IMR-90 (cell line): Measurements from ENCODE around the gene CSNK1G2. TPM values are rescaled to one million over a fixed set of nuclear protein-coding genes. Genes with fewer than 3 reads are reported as not detected.

Experiments
- ATAC-seq: fragments of 200-7000 bp; cut with Tn5 transposase; 2 replicates; pipeline ENCODE4 v1.9.1; 2020; ENCODE audit warnings: low read depth, mild to moderate bottlenecking, moderate library complexity
- BruUV-seq: library from RNA; stranded (reverse); fragments of 400-500 nt; replicated peaks from 2 replicates; lab custom pipeline; 2021; lab: Mats Ljungman, UMichigan
- CTCF ChIA-PET: fragments of 300-600 bp; formaldehyde crosslinking; extraction: SDS; loops from one replicate; lab custom pipeline; 2021; ENCODE audit warnings: antibody characterized with exemption; lab: Yijun Ruan, JAX
- POLR2A ChIA-PET: fragments of 300-600 bp; sonication (Branson Sonifier 250); formaldehyde crosslinking; loops from one replicate; lab custom pipeline; 2022; ENCODE audit warnings: antibody characterized with exemption; ENCODE audit not compliant: unreplicated experiment; lab: Charles Lee
- DNase-seq: peaks from one replicate; pipeline ENCODE4 v3.0.0; 2013
- H2AFZ ChIP-seq: replicated peaks from 2 replicates; pipeline ENCODE3; 2013; ENCODE audit warnings: low read length, mild to moderate bottlenecking; ENCODE audit not compliant: poor library complexity
- H2AK5ac ChIP-seq: 2 replicates; pipeline ENCODE4 v1.6.1; 2013; ENCODE audit warnings: low read depth, low read length, inconsistent platforms
- H2AK9ac ChIP-seq: replicated peaks from 2 replicates; pipeline ENCODE3; 2013; ENCODE audit warnings: mild to moderate bottlenecking, low read depth, low read length, moderate library complexity; ENCODE audit not compliant: poor library complexity
- H2BK120ac ChIP-seq: 2 replicates; pipeline ENCODE4 v1.6.1; 2013; ENCODE audit warnings: low read depth, low read length, inconsistent platforms
- H2BK15ac ChIP-seq: 3 replicates; pipeline ENCODE4 v1.6.1; 2013; ENCODE audit warnings: low read depth, low read length, inconsistent platforms
- H2BK20ac ChIP-seq: 2 replicates; pipeline ENCODE4 v1.6.1; 2013; ENCODE audit warnings: low read depth, mild to moderate bottlenecking, inconsistent platforms, low read length, moderate library complexity
- H2BK5ac ChIP-seq: 2 replicates; pipeline ENCODE4 v1.6.1; 2013; ENCODE audit warnings: mild to moderate bottlenecking, low read depth, low read length, inconsistent platforms; ENCODE audit not compliant: poor library complexity, severe bottlenecking
- H3K14ac ChIP-seq: replicated peaks from 2 replicates; pipeline ENCODE4 v1.6.1; 2013; ENCODE audit warnings: low read depth, low read length, inconsistent platforms
- H3K18ac ChIP-seq: 2 replicates; pipeline ENCODE4 v1.6.1; 2013; ENCODE audit warnings: low read depth, low read length, control low read depth
- H3K23ac ChIP-seq: 2 replicates; pipeline ENCODE4 v1.6.1; 2013; ENCODE audit warnings: low read depth, low read length, inconsistent platforms
- H3K27ac ChIP-seq: 2 replicates; pipeline ENCODE4 v1.5.1; 2013; ENCODE audit warnings: mild to moderate bottlenecking, control low read depth, low read length; ENCODE audit not compliant: insufficient read depth
- H3K27me3 ChIP-seq: 2 replicates; pipeline ENCODE4 v1.6.1; 2013; ENCODE audit warnings: low read length; ENCODE audit not compliant: control insufficient read depth, insufficient read depth
- H3K36me3 ChIP-seq: 2 replicates; pipeline ENCODE4 v1.6.1; 2013; ENCODE audit warnings: low read length, mixed read lengths; ENCODE audit not compliant: control insufficient read depth, insufficient read depth
- H3K4ac ChIP-seq: 2 replicates; pipeline ENCODE4 v1.6.1; 2013; ENCODE audit warnings: low read depth, low read length, inconsistent platforms
- H3K4me1 ChIP-seq: 2 replicates; pipeline ENCODE4 v1.6.1; 2013; ENCODE audit warnings: low read length, mixed read lengths; ENCODE audit not compliant: control insufficient read depth, insufficient read depth
- H3K4me2 ChIP-seq: 2 replicates; pipeline ENCODE4 v1.6.1; 2013; ENCODE audit warnings: low read depth, mild to moderate bottlenecking, control low read depth, low read length, moderate library complexity
- H3K4me3 ChIP-seq: 2 replicates; pipeline ENCODE4 v1.5.1; 2013; ENCODE audit warnings: low read depth, mild to moderate bottlenecking, control low read depth, low read length, moderate library complexity; ENCODE audit not compliant: insufficient read depth
- H3K56ac ChIP-seq: 2 replicates; pipeline ENCODE4 v1.6.1; 2013; ENCODE audit warnings: low read length, inconsistent platforms; ENCODE audit not compliant: insufficient read depth; ENCODE audit errors: extremely low read depth
- H3K79me1 ChIP-seq, 2 experiments: 2 replicates each; pipeline ENCODE4 v1.6.1; 2013; ENCODE audit warnings: low read length in 2 of 2, inconsistent platforms in 1 of 2, low read depth in 1 of 2
- H3K9ac ChIP-seq: 2 replicates; pipeline ENCODE4 v1.6.1; 2013; ENCODE audit warnings: low read depth, low read length, control low read depth
- H3K9me1 ChIP-seq: 2 replicates; pipeline ENCODE4 v1.6.1; 2013; ENCODE audit warnings: low read length, inconsistent platforms; ENCODE audit not compliant: insufficient read depth
- H3K9me3 ChIP-seq: 2 replicates; pipeline ENCODE4 v1.6.1; 2013; ENCODE audit warnings: low read length; ENCODE audit not compliant: control insufficient read depth, insufficient read depth
- H4K20me1 ChIP-seq: 2 replicates; pipeline ENCODE4 v1.6.1; 2013; ENCODE audit warnings: low read length, inconsistent platforms; ENCODE audit not compliant: insufficient read depth
- H4K5ac ChIP-seq: 2 replicates; pipeline ENCODE4 v1.6.1; 2013; ENCODE audit warnings: mild to moderate bottlenecking, low read depth, low read length, control low read depth
- H4K8ac ChIP-seq, 2 experiments: 2 replicates each; pipeline ENCODE4 v1.6.1; 2013; ENCODE audit warnings: low read depth in 2 of 2, low read length in 2 of 2, control low read depth in 1 of 2, inconsistent platforms in 1 of 2
- H4K91ac ChIP-seq: 2 replicates; pipeline ENCODE4 v1.6.1; 2013; ENCODE audit warnings: low read depth, low read length, inconsistent platforms; ENCODE audit not compliant: insufficient read depth
- BHLHE40 ChIP-seq: fragments of 150-350 bp; IDR thresholded peaks from 2 replicates; pipeline ENCODE4 v1.6.1; 2016; ENCODE audit warnings: mild to moderate bottlenecking, low read depth, low read length
- CHD1 ChIP-seq: IDR thresholded peaks from 2 replicates; pipeline ENCODE4 v1.6.1; 2012; ENCODE audit warnings: low read depth, low read length, improper control_type of control experiment
- CTCF ChIP-seq: conservative IDR thresholded peaks from 2 replicates; pipeline ENCODE4 v1.5.1; 2012; ENCODE audit warnings: mild to moderate bottlenecking, low read depth, low read length, improper control_type of control experiment
- ELK1 ChIP-seq: fragments of 150-350 bp; IDR thresholded peaks from 2 replicates; pipeline ENCODE4 v1.6.1; 2016; ENCODE audit warnings: low read depth, mild to moderate bottlenecking, low read length, moderate library complexity, borderline replicate concordance
- FOS ChIP-seq: fragments of 150-350 bp; IDR thresholded peaks from 2 replicates; pipeline ENCODE4 v1.6.1; 2016; ENCODE audit warnings: low read depth, low read length
- MAFK ChIP-seq: IDR thresholded peaks from 2 replicates; pipeline ENCODE4 v1.6.1; 2012; ENCODE audit warnings: low read depth, low read length, improper control_type of control experiment
- NFE2L2 ChIP-seq: fragments of 150-350 bp; IDR thresholded peaks from 2 replicates; pipeline ENCODE4 v1.6.1; 2016; ENCODE audit warnings: low read depth, mild to moderate bottlenecking, low read length
- RAD21 ChIP-seq: IDR thresholded peaks from 2 replicates; pipeline ENCODE4 v1.6.1; 2012; ENCODE audit warnings: low read length, improper control_type of control experiment
- SMC3 ChIP-seq: fragments of 150-350 bp; IDR thresholded peaks from 2 replicates; pipeline ENCODE4 v1.6.1; 2016; ENCODE audit warnings: low read depth, mild to moderate bottlenecking, antibody characterized with exemption, low read length, moderate library complexity
- WGBS, 2 experiments: methylation state at CpG; one replicate each; pipeline versions ENCODE4 v1.1.5 to v1.1.7; 2013; ENCODE audit warnings: missing lambda C conversion rate in 2 of 2; ENCODE audit not compliant: insufficient read length in 1 of 2; ENCODE audit errors: extremely low coverage in 2 of 2; 5-methylcytosine and 5-hydroxymethylcytosine counted together
- dilution Hi-C: fragments of 300-500 bp; cut with HindIII; formaldehyde crosslinking; loops from one replicate; pipeline ENCODE4 v1.14.3; 2018; ENCODE audit warnings: low sequenced_read_pairs; ENCODE audit not compliant: unreplicated experiment
- in situ Hi-C: fragments of 300-500 bp; cut with MboI; formaldehyde crosslinking; loops from 3 replicates; pipeline ENCODE4 v1.14.3; 2019; ENCODE audit warnings: low sequenced_read_pairs, inconsistent platforms, mixed read lengths
- intact Hi-C: fragments of 100-400 bp; cut with micrococcal nuclease; formaldehyde crosslinking; loops from 2 replicates; pipeline ENCODE4 v1.10.0; 2022
- polyA plus RNA-seq, 3 experiments: library from polyadenylated mRNA; depleted of rRNA; stranded (reverse); fragments of >200 nt; gene quantifications; 2 replicates each; pipeline ENCODE4 v1.2.3, GENCODE V29; 2012; ENCODE audit warnings: low replicate concordance in 1 of 3
- total RNA-seq: library from RNA; depleted of rRNA; stranded (reverse); fragments of >200 nt; gene quantifications from 2 replicates; pipeline ENCODE4 v1.2.3, GENCODE V29; 2012

Gene CSNK1G2
- total and polyA plus RNA-seq, 2 of the 4 experiments (the other 2 are of a cell fraction), result 38.0 to 96.3 TPM

- in situ Hi-C loops, result no loop called here
- no TSS peak for BruUV-seq
- Histone ChIP-seq H3K9ac (no peak overlapping the region), H2BK5ac (no peak overlapping the region), H3K4me2 (no peak overlapping the region), H3K18ac (no peak overlapping the region), H3K79me1 (0 out of 4 replicates have a peak, but pooled peaks cover 0 to under 1% of the 10 kb centered on the region in 2 experiments), H4K8ac (no peak overlapping the region), H2AFZ (no peak overlapping the region), H2AK5ac (no peak overlapping the region), H3K9me1 (no peaks in the 10 kb centered on the region), H3K4ac (no peak overlapping the region), H4K5ac (no peak overlapping the region), H3K9me3 (no peaks in the 10 kb centered on the region), H3K4me3 (no peak overlapping the region), H2BK20ac (no peak overlapping the region), H3K27me3 (no peaks in the 10 kb centered on the region), H3K56ac (no peak overlapping the region), H3K14ac (no peak overlapping the region), H2BK120ac (no peak overlapping the region), H3K36me3 (peaks cover 65% of the 10 kb centered on the region), H4K20me1 (peaks cover 9% of the 10 kb centered on the region; the same call in 1 of the 2 replicates), H3K4me1 (no peaks in the 10 kb centered on the region), H2BK15ac (no peak overlapping the region), H2AK9ac (no peak overlapping the region), H3K27ac (no peak overlapping the region), H3K23ac (no peak overlapping the region), H4K91ac (no peak overlapping the region)
- ChIA-PET POLR2A (no interaction called here), CTCF (no interaction called here)
- TF ChIP-seq CTCF (no peak), BHLHE40 (no peak), NFE2L2 (no peak), ELK1 (no peak), RAD21 (no peak), FOS (no peak), MAFK (no peak), SMC3 (no peak), CHD1 (no peak)
- ATAC-seq (no peak), DNase-seq (no peak)
- 96% methylated on average over 5 of the region's 15 CpGs; no CpG with 5 or more reads in 1 of the 2 experiments for WGBS, 2 experiments
- dilution Hi-C loops, result no loop called here
- intact Hi-C loops, result no loop called here
Observed at GRCh38 chr19:1921825-1922224, 19.1 kb upstream of the CSNK1G2 start.
